Tibial artery (tissue), 4 donors: ENCODE results near the gene MINDY4.

Experiments used
- DNase-seq, 2 donors: peaks; one replicate each; pipeline ENCODE4 v3.0.0-alpha.2; 2019
- H3K27ac ChIP-seq, 2 donors: fragments of 200-600 bp; sonication (generic) in 1 of 2; 1 replicate in 1 of 2; 2 replicates in 1 of 2; pipeline ENCODE4 v1.5.1; 2018 to 2019; ENCODE audit warnings: mild to moderate bottlenecking in 1 of 2
- H3K27me3 ChIP-seq, 2 donors: fragments of 200-600 bp; sonication (generic) in 1 of 2; one replicate each; pipeline versions ENCODE4 v1.5.1 to v1.6.0; 2016 to 2019
- H3K36me3 ChIP-seq, 3 donors: fragments of 200-600 bp; sonication (generic) in 2 of 3; one replicate each; pipeline ENCODE4 v1.5.1; 2016 to 2019; ENCODE audit warnings: mild to moderate bottlenecking in 2 of 3
- H3K4me1 ChIP-seq, 4 donors: fragments of 200-600 bp; sonication (generic) in 2 of 4; 1 replicate in 3 of 4; 2 replicates in 1 of 4; pipeline ENCODE4 v1.5.1; 2016 to 2019
- H3K4me3 ChIP-seq, 2 donors: fragments of 200-600 bp; sonication (generic) in 1 of 2; 1 replicate in 1 of 2; 2 replicates in 1 of 2; pipeline ENCODE4 v1.5.1; 2018 to 2019; ENCODE audit warnings: mild to moderate bottlenecking in 2 of 2
- H3K9me3 ChIP-seq, 3 donors: fragments of 200-600 bp; sonication (generic) in 1 of 3; one replicate each; pipeline ENCODE4 v1.5.1; 2016 to 2019
- intact Hi-C: fragments of 100-400 bp; cut with DNase I; formaldehyde crosslinking; loops from one replicate; pipeline ENCODE4 v1.15.0; 2023; ENCODE audit warnings: low total_unique reads
- TF ChIP-seq, protein P1 (sequence below), 2 experiments: fragments of 200-600 bp in 1 of 2; fragments of 450-650 bp in 1 of 2; IDR thresholded peaks; one replicate each; pipeline ENCODE4 v1.5.1; 2017 to 2019; ENCODE audit warnings: antibody characterized with exemption in 2 of 2, mild to moderate bottlenecking in 1 of 2, moderate library complexity in 1 of 2

MINDY4 gene

GRCh38 chr7:30863706-30864035 is 92.5 kb downstream of the MINDY4 start:
- intact Hi-C loops: no loop called here
- Histone ChIP-seq H3K4me3 (no peak overlapping the region), H3K27ac (peak overlapping the region; percentile 56 to 72), H3K27me3 (no peaks in the 10 kb centered on the region), H3K4me1 (peaks cover 0 to 47% (median 26%) of the 10 kb centered on the region in 4 donors), H3K36me3 (peaks cover 0 to 15% (median 0%) of the 10 kb centered on the region in 3 donors), H3K9me3 (no peaks in the 10 kb centered on the region)
- DNase-seq: no peak
- TF ChIP-seq, protein P1, sequence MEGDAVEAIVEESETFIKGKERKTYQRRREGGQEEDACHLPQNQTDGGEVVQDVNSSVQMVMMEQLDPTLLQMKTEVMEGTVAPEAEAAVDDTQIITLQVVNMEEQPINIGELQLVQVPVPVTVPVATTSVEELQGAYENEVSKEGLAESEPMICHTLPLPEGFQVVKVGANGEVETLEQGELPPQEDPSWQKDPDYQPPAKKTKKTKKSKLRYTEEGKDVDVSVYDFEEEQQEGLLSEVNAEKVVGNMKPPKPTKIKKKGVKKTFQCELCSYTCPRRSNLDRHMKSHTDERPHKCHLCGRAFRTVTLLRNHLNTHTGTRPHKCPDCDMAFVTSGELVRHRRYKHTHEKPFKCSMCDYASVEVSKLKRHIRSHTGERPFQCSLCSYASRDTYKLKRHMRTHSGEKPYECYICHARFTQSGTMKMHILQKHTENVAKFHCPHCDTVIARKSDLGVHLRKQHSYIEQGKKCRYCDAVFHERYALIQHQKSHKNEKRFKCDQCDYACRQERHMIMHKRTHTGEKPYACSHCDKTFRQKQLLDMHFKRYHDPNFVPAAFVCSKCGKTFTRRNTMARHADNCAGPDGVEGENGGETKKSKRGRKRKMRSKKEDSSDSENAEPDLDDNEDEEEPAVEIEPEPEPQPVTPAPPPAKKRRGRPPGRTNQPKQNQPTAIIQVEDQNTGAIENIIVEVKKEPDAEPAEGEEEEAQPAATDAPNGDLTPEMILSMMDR (IDR thresholded peaks at IDR 0.05): no peak

DNA sequence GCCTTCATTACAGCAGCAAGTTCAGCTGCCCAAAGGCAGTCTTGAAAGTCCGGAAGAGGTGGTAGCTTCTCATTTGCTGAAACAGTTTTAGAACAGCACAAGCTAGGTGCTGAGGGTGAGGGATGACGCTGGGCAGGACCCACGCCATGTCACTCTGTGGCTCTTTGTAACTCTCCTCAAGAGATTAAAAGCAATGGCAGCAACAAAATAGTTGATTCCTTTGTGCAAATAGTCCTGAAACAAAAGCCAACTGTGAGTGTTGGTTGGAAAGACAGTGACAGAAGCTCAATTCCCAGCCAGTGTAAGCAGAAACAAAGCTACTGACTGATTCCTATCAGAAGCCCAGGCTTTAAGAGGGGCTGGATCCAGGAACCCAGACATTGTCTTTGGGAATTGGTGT is 92.9 kb downstream of the MINDY4 start:
- Histone ChIP-seq H3K4me1 (peaks cover 0 to 51% (median 26%) of the 10 kb centered on the region in 4 donors), H3K36me3 (peaks cover 0 to 15% (median 0%) of the 10 kb centered on the region in 3 donors), H3K27ac (peak overlapping the region; percentile 56 to 72), H3K4me3 (no peak overlapping the region), H3K27me3 (no peaks in the 10 kb centered on the region), H3K9me3 (no peaks in the 10 kb centered on the region)
- intact Hi-C loops: no loop called here
- DNase-seq: no peak
- TF ChIP-seq, protein P1 (IDR thresholded peaks at IDR 0.05): no peak

- Histone ChIP-seq H3K27me3 (no peaks in the 10 kb centered on the region), H3K27ac (peak overlapping the region; percentile 56 to 72), H3K4me1 (peaks cover 0 to 61% (median 33%) of the 10 kb centered on the region in 4 donors), H3K9me3 (no peaks in the 10 kb centered on the region), H3K36me3 (peaks cover 0 to 15% (median 0%) of the 10 kb centered on the region in 3 donors), H3K4me3 (no peak overlapping the region)
- DNase-seq: no peak
- intact Hi-C loops: no loop called here
- TF ChIP-seq, protein P1 (IDR thresholded peaks at IDR 0.05): no peak
Measured at GRCh38 chr7:30865076-30865475, 93.9 kb downstream of the MINDY4 start.

GRCh38 chr7:30865821-30866220 is 94.6 kb downstream of the MINDY4 start:
- TF ChIP-seq, protein P1 (IDR thresholded peaks at IDR 0.05): no peak
- intact Hi-C loops: no loop called here

GRCh38 chr7:30866939-30867338 is 95.7 kb downstream of the MINDY4 start:
- peaks cover 0 to 72% (median 36%) of the 10 kb centered on the region in 4 donors for H3K4me1 ChIP-seq
- TF ChIP-seq, protein P1 (IDR thresholded peaks at IDR 0.05): no peak
- peaks cover 0 to 13% (median 3%) of the 10 kb centered on the region in 3 donors for H3K36me3 ChIP-seq
- intact Hi-C loops: no loop called here
- no peaks in the 10 kb centered on the region for H3K9me3 ChIP-seq
- no peak overlapping the region for H3K4me3 ChIP-seq
- no peak overlapping the region for H3K27ac ChIP-seq
- no peaks in the 10 kb centered on the region for H3K27me3 ChIP-seq
- no peak for DNase-seq

More at GRCh38 chr7:30865821-30866220, 94.6 kb downstream of the MINDY4 start:
- Histone ChIP-seq H3K27ac (peak overlapping the region; percentile 56 to 72), H3K27me3 (no peaks in the 10 kb centered on the region), H3K9me3 (no peaks in the 10 kb centered on the region), H3K36me3 (peaks cover 0 to 11% (median 0%) of the 10 kb centered on the region in 3 donors), H3K4me1 (peaks cover 0 to 69% (median 36%) of the 10 kb centered on the region in 4 donors), H3K4me3 (no peak overlapping the region)
- DNase-seq: no peak

GRCh38 chr7:30867483-30867882 is 96.3 kb downstream of the MINDY4 start:
- intact Hi-C loops: no loop called here

More at GRCh38 chr7:30867483-30867882, 96.3 kb downstream of the MINDY4 start:
- DNase-seq: no peak
- Histone ChIP-seq H3K9me3 (no peaks in the 10 kb centered on the region), H3K27me3 (no peaks in the 10 kb centered on the region), H3K4me3 (no peak overlapping the region), H3K4me1 (peaks cover 0 to 67% (median 33%) of the 10 kb centered on the region in 4 donors), H3K27ac (no peak overlapping the region), H3K36me3 (peaks cover 0 to 18% (median 7%) of the 10 kb centered on the region in 3 donors)
- TF ChIP-seq, protein P1 (IDR thresholded peaks at IDR 0.05): no peak
